MM.1S (cell line): ENCODE data around the gene KLHL12.

Experiments used
- DNase-seq: peaks from one replicate; pipeline ENCODE4 v3.0.0-alpha.2; 2015
- H2AFZ ChIP-seq: fragments of 300-600 bp; sonication (generic); 2 replicates; pipeline ENCODE4 v1.6.0; 2016; ENCODE audit warnings: antibody characterized with exemption, low read length
- H3F3A ChIP-seq: fragments of 300-600 bp; sonication (generic); 2 replicates; pipeline ENCODE4 v1.6.1; 2016; ENCODE audit warnings: mild to moderate bottlenecking, antibody characterized with exemption, low read length, moderate library complexity, mixed read lengths; ENCODE audit not compliant: insufficient read depth
- H3K27ac ChIP-seq: fragments of 300-600 bp; sonication (generic); 2 replicates; pipeline ENCODE4 v1.5.1; 2016; ENCODE audit warnings: mild to moderate bottlenecking, low read length
- H3K27me3 ChIP-seq: fragments of 300-600 bp; sonication (generic); replicated peaks from 2 replicates; pipeline ENCODE4 v1.6.0; 2016; ENCODE audit warnings: low read length; ENCODE audit not compliant: insufficient read depth
- H3K36me3 ChIP-seq: fragments of 300-600 bp; sonication (generic); replicated peaks from 2 replicates; pipeline ENCODE4 v1.6.1; 2016; ENCODE audit warnings: mild to moderate bottlenecking, low read length, mixed read lengths; ENCODE audit not compliant: insufficient read depth
- H3K4me1 ChIP-seq: fragments of 300-600 bp; sonication (generic); 2 replicates; pipeline ENCODE4 v1.6.1; 2016; ENCODE audit warnings: low read length, mixed read lengths
- H3K4me2 ChIP-seq: fragments of 300-600 bp; sonication (generic); 2 replicates; pipeline ENCODE4 v1.6.0; 2016; ENCODE audit warnings: low read depth, low read length
- H3K4me3 ChIP-seq: fragments of 300-600 bp; sonication (generic); 2 replicates; pipeline ENCODE4 v1.5.1; 2016; ENCODE audit warnings: low read length, mixed read lengths
- H3K79me2 ChIP-seq: fragments of 300-600 bp; sonication (generic); 2 replicates; pipeline ENCODE4 v1.6.1; 2016; ENCODE audit warnings: mixed run types, low read length, mixed read lengths
- H3K9ac ChIP-seq: fragments of 300-600 bp; sonication (generic); 2 replicates; pipeline ENCODE4 v1.6.1; 2016; ENCODE audit warnings: low read length, mixed read lengths
- H3K9me2 ChIP-seq: fragments of 300-600 bp; sonication (generic); replicated peaks from 2 replicates; pipeline ENCODE4 v1.6.1; 2016; ENCODE audit warnings: mild to moderate bottlenecking, low read length, mixed read lengths; ENCODE audit not compliant: insufficient read depth
- H3K9me3 ChIP-seq: fragments of 300-600 bp; sonication (generic); replicated peaks from 2 replicates; pipeline ENCODE4 v1.6.1; 2016; ENCODE audit warnings: mild to moderate bottlenecking, low read length, mixed read lengths; ENCODE audit not compliant: insufficient read depth
- H4K20me1 ChIP-seq: fragments of 300-600 bp; sonication (generic); 2 replicates; pipeline ENCODE4 v1.6.1; 2016; ENCODE audit warnings: mild to moderate bottlenecking, low read length, moderate library complexity, mixed read lengths; ENCODE audit not compliant: insufficient read depth
- EZH2 ChIP-seq: fragments of 300-600 bp; sonication (generic); optimal IDR thresholded peaks from 2 replicates; pipeline ENCODE3; 2017; ENCODE audit warnings: low read depth, mild to moderate bottlenecking, antibody characterized with exemption, low read length, mixed read lengths
- EZH2phosphoT487 ChIP-seq: fragments of 300-600 bp; sonication (generic); IDR thresholded peaks from 2 replicates; pipeline ENCODE4 v1.6.1; 2018; ENCODE audit warnings: antibody characterized with exemption, low read length
- TF ChIP-seq, protein P1 (sequence below): fragments of 300-600 bp; sonication (generic); IDR thresholded peaks from 2 replicates; pipeline ENCODE4 v1.5.1; 2016; ENCODE audit warnings: antibody characterized with exemption, low read length, mixed read lengths

Gene KLHL12

DNA sequence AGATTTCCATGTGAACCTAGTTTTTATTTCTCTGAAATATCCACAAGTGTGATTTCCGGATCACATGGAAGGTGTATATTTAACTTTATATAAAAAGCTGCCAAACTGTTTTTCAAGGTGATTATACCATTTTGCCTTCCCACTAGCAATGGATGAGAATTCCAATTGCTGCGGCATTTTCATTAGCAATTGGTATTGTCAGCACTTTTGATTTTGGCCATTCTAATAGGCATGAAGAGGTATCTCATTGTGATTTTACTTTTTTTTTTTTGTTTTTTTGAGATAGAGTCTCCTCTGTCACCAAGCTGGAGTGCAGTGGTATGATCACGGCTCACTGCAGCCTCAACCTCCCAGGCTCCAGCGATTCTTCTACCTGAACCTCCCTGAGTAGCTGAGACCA is 45.0 kb upstream of the KLHL12 start:
- no peaks in the 10 kb centered on the region for H3K9me2 ChIP-seq
- TF ChIP-seq EZH2 (no peak), EZH2phosphoT487 (no peak)
- TF ChIP-seq, protein P1, sequence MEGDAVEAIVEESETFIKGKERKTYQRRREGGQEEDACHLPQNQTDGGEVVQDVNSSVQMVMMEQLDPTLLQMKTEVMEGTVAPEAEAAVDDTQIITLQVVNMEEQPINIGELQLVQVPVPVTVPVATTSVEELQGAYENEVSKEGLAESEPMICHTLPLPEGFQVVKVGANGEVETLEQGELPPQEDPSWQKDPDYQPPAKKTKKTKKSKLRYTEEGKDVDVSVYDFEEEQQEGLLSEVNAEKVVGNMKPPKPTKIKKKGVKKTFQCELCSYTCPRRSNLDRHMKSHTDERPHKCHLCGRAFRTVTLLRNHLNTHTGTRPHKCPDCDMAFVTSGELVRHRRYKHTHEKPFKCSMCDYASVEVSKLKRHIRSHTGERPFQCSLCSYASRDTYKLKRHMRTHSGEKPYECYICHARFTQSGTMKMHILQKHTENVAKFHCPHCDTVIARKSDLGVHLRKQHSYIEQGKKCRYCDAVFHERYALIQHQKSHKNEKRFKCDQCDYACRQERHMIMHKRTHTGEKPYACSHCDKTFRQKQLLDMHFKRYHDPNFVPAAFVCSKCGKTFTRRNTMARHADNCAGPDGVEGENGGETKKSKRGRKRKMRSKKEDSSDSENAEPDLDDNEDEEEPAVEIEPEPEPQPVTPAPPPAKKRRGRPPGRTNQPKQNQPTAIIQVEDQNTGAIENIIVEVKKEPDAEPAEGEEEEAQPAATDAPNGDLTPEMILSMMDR, result no peak
- H3K4me2 ChIP-seq, result no peak overlapping the region
- no peak for DNase-seq
- H3K4me3 ChIP-seq, result no peak overlapping the region
- H3F3A ChIP-seq, result no peaks in the 10 kb centered on the region; the same call in 1 of the 2 replicates
- no peak overlapping the region for H3K27ac ChIP-seq
- H4K20me1 ChIP-seq, result no peaks in the 10 kb centered on the region
- no peak overlapping the region for H2AFZ ChIP-seq
- peaks cover 17% of the 10 kb centered on the region for H3K4me1 ChIP-seq
- no peaks in the 10 kb centered on the region for H3K27me3 ChIP-seq
- no peak overlapping the region for H3K9ac ChIP-seq
- H3K36me3 ChIP-seq, result no peaks in the 10 kb centered on the region
- H3K79me2 ChIP-seq, result no peaks in the 10 kb centered on the region
- H3K9me3 ChIP-seq, result no peaks in the 10 kb centered on the region

DNA sequence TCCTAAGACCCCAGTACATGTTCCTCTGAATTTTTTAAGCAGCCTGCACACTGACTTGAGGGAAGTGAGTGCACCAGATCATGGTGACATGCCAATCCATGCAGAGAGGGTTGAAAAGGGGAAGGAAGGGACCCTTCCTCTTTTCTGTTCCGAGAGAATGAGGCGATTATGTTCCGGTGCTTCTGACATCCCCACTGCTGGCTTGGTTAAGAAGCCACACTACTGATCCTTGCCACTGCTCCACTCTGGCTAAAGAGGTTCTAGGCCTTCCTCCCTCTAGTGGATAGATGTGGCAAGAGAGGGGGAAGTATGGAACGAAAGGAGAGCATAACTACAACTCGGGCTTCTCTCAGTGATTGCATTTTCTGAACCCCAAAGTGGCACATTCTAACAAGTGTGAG is 41.9 kb upstream of the KLHL12 start:
- H3K9me2 ChIP-seq, result no peaks in the 10 kb centered on the region
- H3K4me1 ChIP-seq, result peaks cover 26% of the 10 kb centered on the region
- peaks cover 14% of the 10 kb centered on the region for H3K79me2 ChIP-seq
- no peak overlapping the region for H3K9ac ChIP-seq
- no peaks in the 10 kb centered on the region for H3K9me3 ChIP-seq
- peak overlapping the region; percentile 20 for H3K4me2 ChIP-seq
- no peaks in the 10 kb centered on the region for H3K27me3 ChIP-seq
- no peaks in the 10 kb centered on the region for H4K20me1 ChIP-seq
- TF ChIP-seq, protein P1, result peak; percentile 91
- TF ChIP-seq EZH2, result no peak
- H3F3A ChIP-seq, result no peaks in the 10 kb centered on the region; the same call in 1 of the 2 replicates
- no peaks in the 10 kb centered on the region for H3K36me3 ChIP-seq
- peak overlapping the region; percentile 50 for H2AFZ ChIP-seq
- H3K27ac ChIP-seq, result no peak overlapping the region
- no peak overlapping the region for H3K4me3 ChIP-seq
- peak; percentile 85 for DNase-seq

DNA sequence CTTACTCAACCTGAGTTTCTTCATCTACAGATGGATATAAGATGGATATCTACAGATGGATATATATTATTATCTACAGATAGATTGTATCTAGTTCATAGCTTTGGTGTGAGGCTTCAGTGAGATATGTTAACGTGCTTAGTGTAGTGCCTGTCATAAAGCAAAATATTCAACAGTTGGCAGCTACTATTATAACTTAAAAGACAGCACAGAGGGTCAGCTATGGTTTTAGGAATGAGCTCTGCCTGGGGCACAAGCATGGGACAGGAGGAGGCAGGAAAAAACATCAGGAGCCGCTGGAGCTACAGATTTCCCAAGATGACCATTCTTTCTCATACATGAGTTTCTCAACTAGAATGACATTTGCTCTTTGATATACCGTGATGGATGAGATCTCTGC is 41.3 kb upstream of the KLHL12 start:
- Histone ChIP-seq H3K9ac (no peak overlapping the region), H3K9me2 (no peaks in the 10 kb centered on the region), H3K79me2 (peaks cover 14% of the 10 kb centered on the region), H3K36me3 (no peaks in the 10 kb centered on the region), H3K27me3 (no peaks in the 10 kb centered on the region), H3K4me2 (peak overlapping the region; percentile 79; the same call in 1 of the 2 replicates), H3F3A (no peaks in the 10 kb centered on the region; the same call in 1 of the 2 replicates), H3K4me3 (peak overlapping the region; percentile 59; the same call in 1 of the 2 replicates), H3K4me1 (peaks cover 26% of the 10 kb centered on the region), H2AFZ (peak overlapping the region; percentile 93; the same call in 1 of the 2 replicates), H3K9me3 (no peaks in the 10 kb centered on the region), H4K20me1 (no peaks in the 10 kb centered on the region), H3K27ac (no peak overlapping the region)
- TF ChIP-seq, protein P1, result no peak
- TF ChIP-seq EZH2phosphoT487 (no peak), EZH2 (no peak)
- DNase-seq, result no peak
